Adrenal gland (tissue), 5 donors: ENCODE results near the gene LTO1.

Experiments used
- POLR2A ChIP-seq, 2 donors: fragments of 450-650 bp; IDR thresholded peaks; one replicate each; pipeline ENCODE4 v1.6.1; 2017; ENCODE audit warnings: antibody characterized with exemption in 2 of 2, mild to moderate bottlenecking in 2 of 2, moderate library complexity in 1 of 2
- TF ChIP-seq, protein P1 (sequence below), 6 experiments: fragments of 450-650 bp in 4 of 6; fragments of 200-600 bp in 2 of 6; sonication (generic) in 1 of 6; IDR thresholded peaks; 1 replicate in 5 of 6; 2 replicates in 1 of 6; pipeline versions ENCODE4 v1.5.1 to v1.8.0; 2016 to 2021; ENCODE audit warnings: antibody characterized with exemption in 6 of 6, mild to moderate bottlenecking in 2 of 6, moderate library complexity in 1 of 6
- donor health status: DM: no; HTN: no; CAD: no.

DNA sequence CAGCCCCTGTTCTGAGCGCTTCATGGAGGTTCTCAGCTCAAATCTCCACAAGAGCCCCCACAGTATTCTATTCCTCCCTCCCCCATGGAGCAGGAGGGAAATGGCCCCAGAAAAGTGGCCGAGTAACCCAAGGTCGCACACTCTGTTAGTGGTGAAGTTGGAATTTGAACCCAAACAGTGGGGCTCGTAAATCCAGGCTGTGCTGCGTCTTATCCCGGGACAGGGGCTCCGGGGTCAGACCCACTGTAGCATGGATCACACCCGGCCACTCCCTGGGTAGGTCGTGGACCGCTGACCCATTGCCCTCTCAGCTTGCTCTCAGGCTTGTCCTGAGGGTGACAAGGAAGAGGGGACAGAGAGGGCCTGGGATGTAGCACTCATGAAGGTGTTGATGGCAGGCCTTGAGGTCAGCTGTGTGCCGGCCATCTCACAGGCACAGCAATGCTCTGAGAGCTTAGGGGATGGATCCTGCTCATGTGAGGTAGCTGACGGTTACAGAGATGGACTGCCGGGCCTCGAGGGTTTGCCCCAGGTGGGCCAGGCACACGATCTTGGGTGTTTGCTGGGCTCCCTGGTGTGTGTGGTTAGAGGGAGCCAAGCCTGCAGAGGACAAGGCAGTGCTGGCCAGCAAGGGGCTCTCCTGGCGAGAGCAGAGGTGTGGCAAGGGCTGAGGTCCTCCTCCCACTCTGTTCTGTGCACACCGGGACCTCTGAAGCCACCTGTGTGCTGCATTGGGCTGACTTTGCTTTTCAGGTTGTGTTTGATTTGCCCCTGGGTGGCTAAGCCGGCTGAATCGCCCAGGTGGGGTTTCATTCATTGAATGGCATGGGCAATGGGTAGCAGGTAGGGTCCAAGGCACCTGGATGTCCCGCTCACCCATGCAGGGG, 31.0 kb upstream of the LTO1 start:
- TF ChIP-seq, protein P1, sequence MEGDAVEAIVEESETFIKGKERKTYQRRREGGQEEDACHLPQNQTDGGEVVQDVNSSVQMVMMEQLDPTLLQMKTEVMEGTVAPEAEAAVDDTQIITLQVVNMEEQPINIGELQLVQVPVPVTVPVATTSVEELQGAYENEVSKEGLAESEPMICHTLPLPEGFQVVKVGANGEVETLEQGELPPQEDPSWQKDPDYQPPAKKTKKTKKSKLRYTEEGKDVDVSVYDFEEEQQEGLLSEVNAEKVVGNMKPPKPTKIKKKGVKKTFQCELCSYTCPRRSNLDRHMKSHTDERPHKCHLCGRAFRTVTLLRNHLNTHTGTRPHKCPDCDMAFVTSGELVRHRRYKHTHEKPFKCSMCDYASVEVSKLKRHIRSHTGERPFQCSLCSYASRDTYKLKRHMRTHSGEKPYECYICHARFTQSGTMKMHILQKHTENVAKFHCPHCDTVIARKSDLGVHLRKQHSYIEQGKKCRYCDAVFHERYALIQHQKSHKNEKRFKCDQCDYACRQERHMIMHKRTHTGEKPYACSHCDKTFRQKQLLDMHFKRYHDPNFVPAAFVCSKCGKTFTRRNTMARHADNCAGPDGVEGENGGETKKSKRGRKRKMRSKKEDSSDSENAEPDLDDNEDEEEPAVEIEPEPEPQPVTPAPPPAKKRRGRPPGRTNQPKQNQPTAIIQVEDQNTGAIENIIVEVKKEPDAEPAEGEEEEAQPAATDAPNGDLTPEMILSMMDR (IDR thresholded peaks at IDR 0.05), result no peak
- no peak for TF ChIP-seq POLR2A (IDR thresholded peaks at IDR 0.05)
